Fibroblast of skin of scalp (primary cell): ENCODE measurements around the gene IGF2R. TPM values are rescaled to one million over a fixed set of nuclear protein-coding genes. Genes with fewer than 3 reads are reported as not detected.
"Not testable (repeated sequence)": the region's sequence is repeated elsewhere in the genome, so short reads cannot be mapped to it uniquely, and the experiment has no call there.

Experiments used
- DNase-seq: peaks from one replicate; pipeline ENCODE4 v3.0.0-alpha.2; 2013
- polyA plus RNA-seq, 2 experiments: library from polyadenylated mRNA; unstranded; fragments of 120-200 nt; gene quantifications; one replicate each; pipeline ENCODE4 v1.2.1, GENCODE V29; 2013; ENCODE audit not compliant: insufficient read length in 2 of 2

IGF2R gene, protein sequence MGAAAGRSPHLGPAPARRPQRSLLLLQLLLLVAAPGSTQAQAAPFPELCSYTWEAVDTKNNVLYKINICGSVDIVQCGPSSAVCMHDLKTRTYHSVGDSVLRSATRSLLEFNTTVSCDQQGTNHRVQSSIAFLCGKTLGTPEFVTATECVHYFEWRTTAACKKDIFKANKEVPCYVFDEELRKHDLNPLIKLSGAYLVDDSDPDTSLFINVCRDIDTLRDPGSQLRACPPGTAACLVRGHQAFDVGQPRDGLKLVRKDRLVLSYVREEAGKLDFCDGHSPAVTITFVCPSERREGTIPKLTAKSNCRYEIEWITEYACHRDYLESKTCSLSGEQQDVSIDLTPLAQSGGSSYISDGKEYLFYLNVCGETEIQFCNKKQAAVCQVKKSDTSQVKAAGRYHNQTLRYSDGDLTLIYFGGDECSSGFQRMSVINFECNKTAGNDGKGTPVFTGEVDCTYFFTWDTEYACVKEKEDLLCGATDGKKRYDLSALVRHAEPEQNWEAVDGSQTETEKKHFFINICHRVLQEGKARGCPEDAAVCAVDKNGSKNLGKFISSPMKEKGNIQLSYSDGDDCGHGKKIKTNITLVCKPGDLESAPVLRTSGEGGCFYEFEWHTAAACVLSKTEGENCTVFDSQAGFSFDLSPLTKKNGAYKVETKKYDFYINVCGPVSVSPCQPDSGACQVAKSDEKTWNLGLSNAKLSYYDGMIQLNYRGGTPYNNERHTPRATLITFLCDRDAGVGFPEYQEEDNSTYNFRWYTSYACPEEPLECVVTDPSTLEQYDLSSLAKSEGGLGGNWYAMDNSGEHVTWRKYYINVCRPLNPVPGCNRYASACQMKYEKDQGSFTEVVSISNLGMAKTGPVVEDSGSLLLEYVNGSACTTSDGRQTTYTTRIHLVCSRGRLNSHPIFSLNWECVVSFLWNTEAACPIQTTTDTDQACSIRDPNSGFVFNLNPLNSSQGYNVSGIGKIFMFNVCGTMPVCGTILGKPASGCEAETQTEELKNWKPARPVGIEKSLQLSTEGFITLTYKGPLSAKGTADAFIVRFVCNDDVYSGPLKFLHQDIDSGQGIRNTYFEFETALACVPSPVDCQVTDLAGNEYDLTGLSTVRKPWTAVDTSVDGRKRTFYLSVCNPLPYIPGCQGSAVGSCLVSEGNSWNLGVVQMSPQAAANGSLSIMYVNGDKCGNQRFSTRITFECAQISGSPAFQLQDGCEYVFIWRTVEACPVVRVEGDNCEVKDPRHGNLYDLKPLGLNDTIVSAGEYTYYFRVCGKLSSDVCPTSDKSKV (N-terminal part only)
- polyA plus RNA-seq (2013, experiment 1 of 2; ENCODE audit: insufficient read length), result 76.6 TPM
- polyA plus RNA-seq (2013, experiment 2 of 2; ENCODE audit: insufficient read length), result 78.0 TPM

GRCh38 chr6:159968295-159969203, at the start of gene IGF2R:
IGF2R (plus strand) TSS chr6:159969082; CDS start chr6:159969247, 165 bp downstream.
- peak; percentile 90 for DNase-seq

DNA sequence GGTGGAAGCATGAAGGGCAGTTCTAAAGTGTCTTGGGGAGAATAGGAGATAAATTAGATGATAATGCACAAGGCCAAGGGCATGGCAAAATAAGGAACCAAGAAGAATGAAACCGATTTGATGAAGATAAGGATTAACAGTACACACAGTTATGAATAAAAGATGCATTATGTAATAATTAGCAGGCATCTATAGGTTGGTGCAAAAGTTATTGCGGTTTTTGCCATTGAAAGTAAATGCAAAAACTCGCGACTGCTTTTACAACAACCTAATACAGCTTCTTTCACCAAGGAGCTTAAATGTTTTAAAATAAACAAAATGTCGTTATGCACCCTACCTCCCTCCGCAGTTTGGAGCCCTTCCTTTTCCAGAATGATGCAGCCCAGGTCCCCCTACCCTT, 49.1 kb upstream of the IGF2R start:
- DNase-seq, result no peak

DNA sequence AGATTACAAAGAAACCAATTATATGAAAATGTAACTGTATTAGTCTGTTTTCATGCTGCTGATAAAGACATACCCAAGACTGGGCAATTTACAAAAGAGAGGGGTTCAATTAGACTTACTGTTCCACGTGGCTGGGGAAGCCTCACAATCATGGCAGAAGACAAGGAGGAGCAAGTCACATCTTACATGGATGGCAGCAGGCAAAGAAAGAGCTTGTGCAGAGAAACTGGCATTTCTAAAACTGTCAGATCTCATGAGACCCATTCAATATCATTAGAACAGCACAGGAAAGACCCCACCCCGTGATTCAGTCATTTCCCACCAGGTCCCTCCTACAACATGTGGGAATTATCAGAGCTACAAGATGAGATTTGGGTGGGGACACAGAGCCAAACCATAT, 44.7 kb upstream of the IGF2R start:
- DNase-seq, result not testable (repeated sequence)

DNA sequence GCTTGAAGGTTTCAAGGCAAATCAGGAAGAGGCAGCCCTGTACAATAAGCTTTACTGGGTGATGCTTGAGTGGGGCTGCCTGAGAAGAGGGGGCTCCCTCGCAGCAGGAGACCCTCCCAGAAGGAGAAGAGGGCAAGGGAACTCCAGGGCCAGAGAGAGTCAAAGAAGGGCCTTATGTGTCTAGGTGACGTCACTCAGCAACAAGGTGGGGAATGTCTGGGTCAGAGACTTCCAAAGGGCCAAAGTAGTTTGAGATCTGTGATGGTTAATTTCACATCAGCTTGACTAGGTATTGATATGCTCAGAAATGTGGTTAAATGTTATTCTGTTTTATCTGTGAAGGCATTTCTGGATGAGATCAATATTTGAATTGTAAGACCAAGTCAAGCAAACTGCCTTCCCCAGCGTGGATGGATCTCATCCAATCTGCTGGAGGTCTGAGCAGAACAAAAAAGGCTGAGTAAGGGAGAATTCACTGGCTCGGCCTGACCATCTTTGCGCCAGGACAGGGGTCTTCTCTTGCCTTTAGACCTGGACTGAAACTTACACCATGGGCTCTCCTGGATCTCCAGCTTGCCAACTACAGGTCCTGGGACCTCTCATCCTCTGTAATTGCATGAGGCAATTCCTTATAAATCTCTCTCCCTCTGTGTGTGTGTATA, 42.2 kb upstream of the IGF2R start:
- DNase-seq, result no peak

DNA sequence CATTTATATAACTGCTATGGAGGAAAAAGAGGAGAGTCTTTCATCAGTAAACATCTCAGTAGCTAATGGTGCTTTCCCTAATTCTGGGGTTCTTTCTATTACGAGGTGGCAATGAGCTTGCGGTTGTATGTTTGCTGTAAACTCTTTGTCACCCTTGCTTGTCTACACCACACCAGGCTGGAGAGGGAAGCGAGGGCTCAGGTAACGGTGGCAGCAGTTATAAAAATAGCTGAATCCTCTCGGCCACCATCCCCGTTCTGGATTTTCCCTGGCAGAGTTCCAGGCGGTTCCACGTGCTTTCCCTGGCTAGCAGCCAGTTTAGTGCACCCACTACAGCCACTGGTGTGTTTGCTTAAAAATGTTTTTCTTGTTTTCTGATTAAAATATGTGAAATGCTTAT, 39.1 kb upstream of the IGF2R start:
- DNase-seq, result no peak

GRCh38 chr6:159931112-159931511, 37.8 kb upstream of the IGF2R start:
- no peak for DNase-seq

GRCh38 chr6:159931846-159932245, 37.0 kb upstream of the IGF2R start:
- DNase-seq, result no peak

- DNase-seq, result no peak
These were observed 35.8 kb upstream of the IGF2R start for GRCh38 chr6:159933077-159933476.

GRCh38 chr6:159934181-159934580, 34.7 kb upstream of the IGF2R start:
- peak; percentile 5 for DNase-seq

GRCh38 chr6:159935065-159935464, 33.8 kb upstream of the IGF2R start:
- DNase-seq, result peak; percentile 11

- peak; percentile 12 for DNase-seq
These were observed 33.2 kb upstream of the IGF2R start for GRCh38 chr6:159935633-159936032.

GRCh38 chr6:159939591-159940016, 29.3 kb upstream of the IGF2R start:
- DNase-seq, result no peak

DNA sequence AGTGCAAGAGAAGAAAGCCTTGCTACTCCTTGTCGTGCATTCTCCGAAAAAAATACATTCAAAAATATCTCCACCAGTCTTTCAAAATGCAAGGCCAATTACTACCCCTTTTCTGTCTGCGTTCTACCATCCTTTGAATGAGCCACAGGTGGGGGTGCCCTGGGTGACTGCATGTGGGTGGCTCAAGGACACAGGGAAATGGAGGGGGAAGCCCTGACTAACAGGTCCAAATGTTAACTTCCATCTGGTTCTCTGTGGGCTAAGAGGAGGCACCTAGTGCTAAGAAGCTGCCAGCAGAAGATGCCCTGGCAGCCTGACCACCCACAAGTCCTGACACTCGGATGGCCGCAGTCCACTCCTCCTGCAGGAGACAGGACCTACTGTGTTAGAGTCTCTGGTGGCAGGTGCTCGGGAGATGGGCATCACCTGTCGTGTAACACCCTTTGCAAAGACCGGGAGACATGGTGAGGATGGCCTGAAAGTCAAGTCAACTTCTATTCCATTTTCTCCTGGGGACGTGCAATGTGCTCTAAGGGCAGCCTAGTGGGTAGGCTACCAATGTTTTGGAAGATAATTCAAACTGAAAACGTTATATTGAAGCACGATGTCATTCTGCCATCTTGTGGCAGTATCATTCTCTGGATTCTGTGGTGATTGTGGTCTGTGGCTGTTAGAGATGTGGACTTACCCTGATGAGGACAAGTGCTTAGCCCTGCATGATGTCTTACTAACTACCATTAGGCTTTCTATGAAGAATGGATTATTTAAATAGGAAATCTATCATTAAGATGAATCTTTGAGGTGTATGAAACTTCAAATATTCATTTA, 27.4 kb upstream of the IGF2R start:
- DNase-seq, result peak; percentile 53

DNA sequence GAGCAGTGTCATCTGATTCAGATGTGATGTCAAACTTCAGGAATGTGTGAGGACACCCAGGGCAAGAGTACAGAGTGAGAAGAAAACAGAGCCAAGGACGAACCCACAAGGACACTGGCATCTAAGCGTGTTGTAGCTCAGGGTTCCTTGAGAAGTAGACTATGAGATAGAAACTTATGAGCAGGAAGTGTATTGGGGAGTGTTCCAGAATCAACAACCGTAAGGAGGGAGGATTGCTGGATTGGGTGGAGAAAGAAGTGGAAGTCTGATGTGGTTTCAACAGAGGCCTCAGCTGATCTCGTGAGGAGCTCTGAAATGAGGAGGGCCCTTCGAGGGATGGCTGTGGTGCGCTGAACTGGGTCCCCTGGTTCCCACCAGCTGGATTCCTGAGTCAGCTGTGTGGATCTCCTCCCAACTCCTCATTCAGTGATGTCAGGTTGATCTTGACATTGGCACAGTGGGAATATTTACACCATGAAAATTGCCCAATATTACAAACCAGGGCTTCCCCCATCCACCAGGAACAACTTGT, 25.7 kb upstream of the IGF2R start:
- DNase-seq, result peak; percentile 69

- DNase-seq, result no peak
These were observed 24.8 kb upstream of the IGF2R start for GRCh38 chr6:159943968-159944598.

DNA sequence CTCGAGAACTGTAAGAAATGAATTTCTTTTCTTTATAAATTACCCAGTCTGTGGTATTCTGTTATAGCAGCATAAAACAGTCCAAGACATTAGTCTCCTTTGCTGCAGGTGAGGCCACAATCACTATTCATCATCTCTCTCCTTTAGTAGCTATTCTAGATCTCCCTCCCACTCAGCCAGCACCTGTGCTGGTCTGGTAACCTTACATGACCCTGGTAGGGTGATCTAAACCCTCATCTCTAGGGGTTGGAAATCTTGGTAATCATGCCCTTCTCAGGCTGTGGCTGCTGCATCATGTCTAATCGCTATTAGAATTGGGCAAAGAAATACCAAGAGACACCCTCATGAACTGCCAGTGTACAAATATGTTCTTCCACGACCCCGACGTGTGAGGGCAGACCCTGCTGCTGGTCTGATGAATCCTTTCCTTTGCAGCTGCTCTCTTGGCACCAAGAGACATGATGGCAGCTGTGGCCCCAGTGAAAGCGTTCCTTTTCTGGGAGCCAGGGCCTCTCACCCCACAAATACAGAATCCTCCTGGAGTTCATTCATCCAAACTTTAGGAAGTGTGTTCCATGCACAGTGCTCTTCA, 23.0 kb upstream of the IGF2R start:
- DNase-seq, result no peak

DNA sequence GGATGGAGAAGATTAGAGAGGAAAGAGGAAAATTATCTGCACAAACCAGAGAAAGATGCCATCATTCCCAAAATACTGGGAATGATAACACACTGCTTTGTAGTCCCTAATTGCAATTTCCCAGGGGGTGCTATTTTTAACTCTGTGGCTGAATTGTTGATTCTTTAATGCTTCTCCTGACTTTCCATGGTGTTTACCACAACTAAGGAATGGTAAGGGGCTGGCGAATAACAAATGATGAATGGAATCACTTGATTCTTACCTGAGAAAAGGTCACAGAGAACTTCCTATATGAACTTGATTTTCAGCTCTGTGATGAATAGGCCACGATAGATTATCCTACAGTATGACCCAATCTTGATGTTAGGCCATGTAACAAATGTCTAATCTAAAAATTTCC, 22.0 kb upstream of the IGF2R start:
- no peak for DNase-seq

GRCh38 chr6:159948199-159948598, 20.7 kb upstream of the IGF2R start:
- no peak for DNase-seq

DNA sequence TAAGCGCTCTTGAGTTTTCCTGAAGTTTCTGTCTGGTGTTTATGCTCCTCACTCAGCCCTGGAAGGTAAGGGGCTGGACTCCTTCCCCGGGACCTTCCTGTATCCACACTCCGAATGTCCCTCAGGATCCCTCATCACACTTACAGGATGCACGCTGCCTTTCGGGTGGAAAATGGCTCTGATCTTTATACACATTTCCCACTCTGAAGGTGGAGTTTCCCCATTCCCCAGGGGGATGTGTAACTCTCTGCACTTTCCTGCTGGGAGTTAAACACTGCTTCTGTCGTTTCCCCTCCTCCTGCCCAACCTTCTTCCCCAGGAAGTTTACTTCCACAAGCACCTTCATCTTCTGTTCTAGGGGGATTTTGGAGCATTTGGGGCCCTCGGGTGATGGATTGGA, 17.1 kb upstream of the IGF2R start:
- DNase-seq, result no peak
